Thyroid gland (tissue), 4 donors: Measurements from ENCODE around the gene FASLG.

ENCODE experiments used
- POLR2A ChIP-seq, 2 donors: fragments of 450-650 bp; IDR thresholded peaks; one replicate each; pipeline ENCODE4 v1.6.1; 2017; ENCODE audit warnings: antibody characterized with exemption in 2 of 2, mild to moderate bottlenecking in 2 of 2, moderate library complexity in 1 of 2
- TF ChIP-seq, protein P1 (sequence below), 6 experiments: fragments of 200-600 bp in 3 of 6; fragments of 450-650 bp in 3 of 6; sonication (generic) in 3 of 6; IDR thresholded peaks; one replicate each; pipeline ENCODE4 v1.5.1; 2016 to 2019; ENCODE audit warnings: antibody characterized with exemption in 6 of 6, mild to moderate bottlenecking in 2 of 6, inconsistent platforms in 1 of 6, moderate library complexity in 1 of 6

DNA sequence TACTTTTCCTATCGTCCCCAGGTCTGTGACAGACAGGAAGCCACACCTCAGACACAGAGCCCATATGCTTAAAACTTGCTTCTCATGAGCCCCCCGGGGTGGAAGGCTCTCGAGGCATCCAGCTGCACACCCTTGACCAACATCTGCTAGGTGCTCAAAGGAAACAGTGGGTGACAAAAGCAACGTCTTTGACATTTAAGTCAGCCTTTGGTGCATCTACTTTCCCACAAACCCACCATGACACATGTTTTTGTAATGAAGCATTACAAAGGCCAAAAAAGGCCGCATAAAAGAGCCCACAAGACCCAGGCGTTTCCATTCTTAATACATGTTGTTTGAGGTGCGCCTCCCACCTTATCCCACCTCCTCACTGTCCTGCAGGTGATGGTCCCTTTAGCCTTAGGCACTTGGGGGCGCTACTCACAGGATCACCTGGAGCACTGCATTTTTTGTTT is 11.8 kb upstream of the FASLG start:
- TF ChIP-seq, protein P1, sequence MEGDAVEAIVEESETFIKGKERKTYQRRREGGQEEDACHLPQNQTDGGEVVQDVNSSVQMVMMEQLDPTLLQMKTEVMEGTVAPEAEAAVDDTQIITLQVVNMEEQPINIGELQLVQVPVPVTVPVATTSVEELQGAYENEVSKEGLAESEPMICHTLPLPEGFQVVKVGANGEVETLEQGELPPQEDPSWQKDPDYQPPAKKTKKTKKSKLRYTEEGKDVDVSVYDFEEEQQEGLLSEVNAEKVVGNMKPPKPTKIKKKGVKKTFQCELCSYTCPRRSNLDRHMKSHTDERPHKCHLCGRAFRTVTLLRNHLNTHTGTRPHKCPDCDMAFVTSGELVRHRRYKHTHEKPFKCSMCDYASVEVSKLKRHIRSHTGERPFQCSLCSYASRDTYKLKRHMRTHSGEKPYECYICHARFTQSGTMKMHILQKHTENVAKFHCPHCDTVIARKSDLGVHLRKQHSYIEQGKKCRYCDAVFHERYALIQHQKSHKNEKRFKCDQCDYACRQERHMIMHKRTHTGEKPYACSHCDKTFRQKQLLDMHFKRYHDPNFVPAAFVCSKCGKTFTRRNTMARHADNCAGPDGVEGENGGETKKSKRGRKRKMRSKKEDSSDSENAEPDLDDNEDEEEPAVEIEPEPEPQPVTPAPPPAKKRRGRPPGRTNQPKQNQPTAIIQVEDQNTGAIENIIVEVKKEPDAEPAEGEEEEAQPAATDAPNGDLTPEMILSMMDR (IDR thresholded peaks at IDR 0.05): no peak
- no peak for TF ChIP-seq POLR2A (IDR thresholded peaks at IDR 0.05)
